Measurements from ENCODE around the gene C1QL1.
"Not testable (repeated sequence)": the region's sequence is repeated elsewhere in the genome, so short reads cannot be mapped to it uniquely, and the experiment has no call there.

C1QL1 gene

GRCh38 chr17:44961921-44962350 lies 6.2 kb downstream of the C1QL1 start:
- H3K27me3 Mint-ChIP-seq, result peaks cover 37% of the 10 kb centered on the region
- no peaks in the 10 kb centered on the region for H3K9me3 Mint-ChIP-seq
- no peak overlapping the region for H3K4me3 Mint-ChIP-seq
- H3K4me1 Mint-ChIP-seq, result peaks cover 11% of the 10 kb centered on the region
- no peaks in the 10 kb centered on the region for H3K36me3 Mint-ChIP-seq
- no peak overlapping the region for H3K27ac Mint-ChIP-seq
- ATAC-seq (ENCODE audit: low read depth) (no peak), DNase-seq (ENCODE audit: low spot score in 2 of 2) (no peak)

- H3K27me3 Mint-ChIP-seq, result peaks cover 34% of the 10 kb centered on the region
- peaks cover 7% of the 10 kb centered on the region for H3K4me1 Mint-ChIP-seq
- no peak overlapping the region for H3K27ac Mint-ChIP-seq
- no peak for DNase-seq (ENCODE audit: low spot score in 2 of 2)
- no peaks in the 10 kb centered on the region for H3K9me3 Mint-ChIP-seq
- H3K36me3 Mint-ChIP-seq, result no peaks in the 10 kb centered on the region
- no peak for ATAC-seq (ENCODE audit: low read depth)
- no peak overlapping the region for H3K4me3 Mint-ChIP-seq
Observed at GRCh38 chr17:44960691-44961090, 7.4 kb downstream of the C1QL1 start.

GRCh38 chr17:44959821-44960531 lies 8.1 kb downstream of the C1QL1 start:
- H3K27me3 Mint-ChIP-seq, result peaks cover 29% of the 10 kb centered on the region
- H3K4me1 Mint-ChIP-seq, result peaks cover 2% of the 10 kb centered on the region
- ATAC-seq (ENCODE audit: low read depth) (no peak), DNase-seq (ENCODE audit: low spot score in 2 of 2) (no peak)
- H3K4me3 Mint-ChIP-seq, result no peak overlapping the region
- H3K27ac Mint-ChIP-seq, result no peak overlapping the region
- H3K9me3 Mint-ChIP-seq, result no peaks in the 10 kb centered on the region
- no peaks in the 10 kb centered on the region for H3K36me3 Mint-ChIP-seq

- no peak for DNase-seq (ENCODE audit: low spot score in 2 of 2)
- Mint-ChIP-seq H3K27ac (no peak overlapping the region), H3K9me3 (no peaks in the 10 kb centered on the region), H3K27me3 (peaks cover 19% of the 10 kb centered on the region), H3K4me1 (peaks cover 2% of the 10 kb centered on the region), H3K36me3 (no peaks in the 10 kb centered on the region), H3K4me3 (no peak overlapping the region)
- no peak for ATAC-seq (ENCODE audit: low read depth)
Observed at GRCh38 chr17:44956998-44957981, 10.8 kb downstream of the C1QL1 start.

- no peaks in the 10 kb centered on the region for H3K9me3 Mint-ChIP-seq
- H3K27me3 Mint-ChIP-seq, result peaks cover 15% of the 10 kb centered on the region
- ATAC-seq (ENCODE audit: low read depth) (no peak), DNase-seq (ENCODE audit: low spot score in 2 of 2) (no peak)
- H3K27ac Mint-ChIP-seq, result no peak overlapping the region
- H3K4me1 Mint-ChIP-seq, result peaks cover 2% of the 10 kb centered on the region
- no peak overlapping the region for H3K4me3 Mint-ChIP-seq
- H3K36me3 Mint-ChIP-seq, result no peaks in the 10 kb centered on the region
Observed at GRCh38 chr17:44955674-44956425, 12.3 kb downstream of the C1QL1 start.

GRCh38 chr17:44952946-44953475 lies 15.1 kb downstream of the C1QL1 start:
- Mint-ChIP-seq H3K4me1 (peaks cover 2% of the 10 kb centered on the region), H3K9me3 (no peaks in the 10 kb centered on the region), H3K27ac (no peak overlapping the region), H3K4me3 (no peak overlapping the region), H3K27me3 (peaks cover 6% of the 10 kb centered on the region), H3K36me3 (no peaks in the 10 kb centered on the region)
- DNase-seq (ENCODE audit: low spot score in 2 of 2) (no peak), ATAC-seq (ENCODE audit: low read depth) (no peak)

GRCh38 chr17:44948315-44948795 lies 19.7 kb downstream of the C1QL1 start:
- Mint-ChIP-seq H3K27ac (no peak overlapping the region), H3K9me3 (no peaks in the 10 kb centered on the region), H3K4me1 (peaks cover 6% of the 10 kb centered on the region), H3K27me3 (no peaks in the 10 kb centered on the region), H3K36me3 (no peaks in the 10 kb centered on the region), H3K4me3 (peak overlapping the region; percentile 91)
- ATAC-seq (ENCODE audit: low read depth) (no peak), DNase-seq (ENCODE audit: low spot score in 2 of 2) (no peak)

- peak; percentile 82 to 83 for DNase-seq (ENCODE audit: low spot score in 2 of 2)
- Mint-ChIP-seq H3K27ac (peak within 1 kb of the TSS; percentile 84), H3K36me3 (no peaks in the 10 kb centered on the region), H3K4me3 (peak within 1 kb of the TSS; percentile 91), H3K4me1 (peaks cover 6% of the 10 kb centered on the region), H3K9me3 (no peaks in the 10 kb centered on the region), H3K27me3 (no peaks in the 10 kb centered on the region)
- peak; percentile 99 for ATAC-seq (ENCODE audit: low read depth)
Observed at GRCh38 chr17:44947461-44948314, 20.4 kb downstream of the C1QL1 start, which contains the start of gene KIF18B. TSS of gene KIF18B (minus strand) at chr17:44947773. CDS start at chr17:44936344, 11,429 bp downstream.

GRCh38 chr17:44945652-44946051 lies 22.5 kb downstream of the C1QL1 start:
- not testable (repeated sequence) for H3K4me1 Mint-ChIP-seq; H3K27me3 Mint-ChIP-seq; H3K27ac Mint-ChIP-seq; ATAC-seq (ENCODE audit: low read depth); H3K4me3 Mint-ChIP-seq; DNase-seq (ENCODE audit: low spot score in 2 of 2); H3K36me3 Mint-ChIP-seq; H3K9me3 Mint-ChIP-seq

- Mint-ChIP-seq H3K36me3 (peaks cover 2% of the 10 kb centered on the region), H3K27ac (no peak overlapping the region), H3K4me1 (no peaks in the 10 kb centered on the region), H3K27me3 (no peaks in the 10 kb centered on the region), H3K9me3 (peaks cover 1% of the 10 kb centered on the region), H3K4me3 (no peak overlapping the region)
- DNase-seq (ENCODE audit: low spot score in 2 of 2) (no peak), ATAC-seq (ENCODE audit: low read depth) (no peak)
Observed at GRCh38 chr17:44942456-44942855, 25.6 kb downstream of the C1QL1 start.

GRCh38 chr17:44941712-44942331 lies 26.3 kb downstream of the C1QL1 start:
- Mint-ChIP-seq H3K4me1 (no peaks in the 10 kb centered on the region), H3K36me3 (peaks cover 2% of the 10 kb centered on the region), H3K9me3 (peaks cover 1% of the 10 kb centered on the region), H3K4me3 (no peak overlapping the region), H3K27me3 (no peaks in the 10 kb centered on the region), H3K27ac (no peak overlapping the region)
- no peak for DNase-seq (ENCODE audit: low spot score in 2 of 2)
- no peak for ATAC-seq (ENCODE audit: low read depth)

GRCh38 chr17:44940768-44941167 lies 27.3 kb downstream of the C1QL1 start:
- Mint-ChIP-seq H3K36me3 (peaks cover 2% of the 10 kb centered on the region), H3K9me3 (peaks cover 1% of the 10 kb centered on the region), H3K4me1 (no peaks in the 10 kb centered on the region), H3K4me3 (no peak overlapping the region), H3K27ac (no peak overlapping the region), H3K27me3 (no peaks in the 10 kb centered on the region)
- DNase-seq (ENCODE audit: low spot score in 2 of 2), result no peak
- ATAC-seq (ENCODE audit: low read depth), result no peak
